CD4-positive, alpha-beta T cell treated with Interleukin-6 for 4 hours (primary cell): ENCODE measurements around the gene RAPH1.
"Not testable (repeated sequence)": the region's sequence is repeated elsewhere in the genome, so short reads cannot be mapped to it uniquely, and the experiment has no call there.

Experiments
- DNase-seq: peaks from one replicate; pipeline ENCODE4 v3.0.0-alpha.2; 2020; ENCODE audit warnings: mixed read lengths

The RAPH1 gene

DNA sequence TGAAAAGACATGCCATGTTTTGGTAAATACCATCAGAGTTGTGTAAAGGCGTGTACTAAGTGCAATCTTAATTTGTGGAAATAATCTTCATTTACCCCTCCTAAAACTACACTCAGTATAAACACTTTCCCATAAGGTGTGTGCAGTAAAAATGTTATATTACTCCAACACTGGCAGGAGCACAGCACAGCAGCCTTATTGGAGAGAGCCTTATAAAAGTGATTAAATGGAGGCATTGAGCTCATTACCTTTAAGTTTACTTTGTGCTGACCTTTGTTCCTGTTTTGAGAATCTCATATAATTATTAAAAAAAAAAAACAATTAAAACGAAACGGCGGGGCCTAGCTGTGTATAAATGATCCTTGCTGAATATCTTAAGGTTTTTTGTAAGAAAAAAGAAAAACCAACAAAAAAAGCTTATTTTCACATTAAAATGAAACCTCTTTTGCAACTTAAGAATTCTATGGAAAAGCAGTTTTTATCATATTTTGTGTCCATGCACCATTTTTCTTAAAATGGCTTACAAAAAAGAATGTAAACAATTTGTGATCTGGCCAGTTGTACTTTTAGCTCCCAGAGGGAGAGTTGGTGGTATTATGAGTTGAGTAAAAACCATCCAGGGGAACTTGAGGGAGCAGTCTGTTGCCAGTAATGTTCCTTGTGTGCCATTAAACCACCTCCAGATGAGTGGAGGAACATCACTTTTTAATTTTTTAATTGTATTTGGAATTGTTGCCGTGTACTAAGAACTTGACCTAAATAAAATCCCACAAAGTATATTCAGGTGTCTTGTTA, 103.5 kb downstream of the RAPH1 start:
- no peak for DNase-seq

DNA sequence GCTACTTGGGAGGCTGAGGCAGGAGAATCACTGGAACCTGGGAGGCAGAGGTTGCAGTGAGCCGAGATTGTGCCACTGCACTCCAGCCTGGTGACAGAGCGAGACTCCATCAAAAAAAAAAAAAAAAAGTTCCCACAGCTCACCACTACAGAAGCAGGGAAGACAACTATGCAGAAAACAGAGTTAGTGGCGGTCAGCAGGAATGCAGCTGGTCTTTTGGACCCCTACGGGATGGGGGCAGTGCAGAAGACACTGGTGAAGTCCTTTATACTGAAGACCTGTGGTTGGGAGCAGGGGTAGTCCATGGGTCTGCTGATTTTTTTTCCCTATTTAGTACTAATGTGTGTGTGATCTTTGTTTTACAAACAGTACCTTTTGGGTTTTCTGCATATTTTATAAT, 105.5 kb downstream of the RAPH1 start:
- not testable (repeated sequence) for DNase-seq

DNA sequence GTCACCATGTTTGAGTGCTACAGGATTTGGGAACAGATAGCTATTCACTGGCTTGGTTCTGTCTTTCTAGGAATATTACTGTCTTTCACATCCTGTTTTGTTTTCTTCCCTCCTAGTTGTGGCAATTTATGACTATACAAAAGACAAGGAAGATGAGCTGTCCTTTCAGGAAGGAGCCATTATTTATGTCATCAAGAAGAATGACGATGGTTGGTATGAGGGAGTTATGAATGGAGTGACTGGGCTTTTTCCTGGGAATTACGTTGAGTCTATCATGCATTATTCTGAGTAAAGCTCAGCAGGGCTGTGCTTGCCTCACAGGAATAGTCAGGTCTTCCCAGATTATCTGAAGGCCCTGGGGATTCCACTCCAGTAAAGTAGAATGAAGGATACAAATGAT, 108.0 kb downstream of the RAPH1 start:
- no peak for DNase-seq

DNA sequence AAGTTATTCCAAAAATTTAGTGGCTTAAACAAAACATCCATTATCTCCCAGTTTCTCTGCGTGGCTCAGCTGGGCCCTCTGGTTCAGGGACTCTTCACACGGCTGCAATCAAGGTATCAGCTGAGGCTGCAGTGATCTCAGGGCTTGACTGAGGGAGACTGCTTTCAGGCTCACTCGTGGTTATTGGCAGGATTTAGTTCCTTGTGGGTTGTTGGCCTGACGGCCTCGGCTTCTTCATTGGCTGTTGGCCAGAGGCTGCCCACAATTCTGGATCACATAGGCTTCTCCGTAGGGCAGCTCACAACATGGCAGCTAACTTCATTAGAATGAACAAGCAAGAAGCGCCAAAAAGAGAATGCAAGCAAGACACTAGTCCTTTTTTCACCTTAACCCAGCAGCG, 116.8 kb downstream of the RAPH1 start:
- no peak for DNase-seq

DNA sequence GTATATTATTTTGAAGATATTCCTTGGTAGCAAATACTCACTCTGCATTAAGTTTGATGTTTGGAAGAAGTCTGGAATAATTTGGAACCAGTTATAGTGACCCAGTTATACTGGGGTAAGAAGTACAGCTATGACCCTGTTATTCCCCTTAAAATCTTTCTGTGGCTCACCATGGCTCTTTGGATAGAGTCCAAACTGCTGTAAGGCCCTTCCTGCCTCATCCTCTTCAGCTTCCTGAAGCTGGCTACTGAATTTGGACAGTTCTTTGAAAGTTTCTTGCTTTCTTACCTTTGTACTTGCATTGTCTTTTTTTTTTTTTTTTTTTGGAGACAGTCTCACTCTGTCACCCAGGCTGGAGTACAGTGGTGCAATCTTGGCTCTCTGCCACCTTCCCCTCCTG, 121.3 kb downstream of the RAPH1 start:
- no peak for DNase-seq

DNA sequence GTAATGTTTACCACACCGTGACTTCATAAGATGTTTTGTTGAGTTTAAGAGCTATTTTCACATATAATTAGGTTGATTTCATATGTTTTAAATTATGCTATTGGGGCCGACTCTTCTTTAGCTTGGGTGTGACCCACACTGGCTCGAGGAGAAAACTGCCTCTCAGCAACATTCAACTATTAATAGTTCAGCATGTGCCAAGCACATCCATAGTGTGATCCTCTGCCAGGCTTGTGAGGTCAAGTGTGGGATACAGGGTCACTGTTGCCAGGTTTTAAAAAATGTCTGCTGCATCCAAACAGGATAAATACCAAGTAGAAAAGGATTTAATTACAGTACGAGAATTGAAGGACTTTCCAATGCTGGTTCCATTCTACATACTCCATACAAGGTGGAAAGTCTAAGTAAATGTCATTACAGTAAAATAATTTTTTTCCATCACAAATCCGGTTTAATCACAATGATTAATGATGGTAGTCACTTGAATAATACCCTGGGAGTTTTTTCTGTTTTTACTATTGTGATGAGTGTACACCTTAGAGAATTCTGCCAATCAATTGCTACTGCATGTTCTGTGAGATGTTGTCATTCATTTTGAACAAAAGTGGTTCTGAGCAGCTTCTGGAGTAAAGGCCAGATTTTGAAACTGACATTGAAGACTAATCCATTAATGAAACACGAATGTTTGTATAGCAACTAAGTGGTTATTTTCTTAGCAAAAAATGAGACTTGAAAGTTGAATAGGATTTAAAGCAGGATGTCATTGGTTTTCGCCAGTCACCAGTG, 122.4 kb downstream of the RAPH1 start:
- no peak for DNase-seq

DNA sequence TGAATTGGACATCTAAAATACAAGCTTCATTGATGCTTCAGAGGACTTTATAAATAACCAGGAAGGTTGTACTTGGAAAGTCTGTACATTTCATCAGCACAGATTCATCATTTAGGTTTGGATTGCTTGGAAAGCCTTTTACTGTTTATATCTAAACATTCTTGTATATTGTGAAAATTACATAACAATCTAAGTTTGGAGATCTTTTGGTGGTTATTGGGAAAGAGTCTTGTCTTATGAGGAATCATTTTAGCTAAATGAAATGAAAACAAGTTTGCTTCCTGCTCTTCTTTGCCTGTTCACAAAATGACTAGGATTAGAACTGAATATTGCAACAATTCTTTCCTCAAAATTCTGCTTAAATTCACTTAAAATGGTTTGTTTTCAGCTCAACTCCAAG, 127.6 kb downstream of the RAPH1 start:
- no peak for DNase-seq

DNA sequence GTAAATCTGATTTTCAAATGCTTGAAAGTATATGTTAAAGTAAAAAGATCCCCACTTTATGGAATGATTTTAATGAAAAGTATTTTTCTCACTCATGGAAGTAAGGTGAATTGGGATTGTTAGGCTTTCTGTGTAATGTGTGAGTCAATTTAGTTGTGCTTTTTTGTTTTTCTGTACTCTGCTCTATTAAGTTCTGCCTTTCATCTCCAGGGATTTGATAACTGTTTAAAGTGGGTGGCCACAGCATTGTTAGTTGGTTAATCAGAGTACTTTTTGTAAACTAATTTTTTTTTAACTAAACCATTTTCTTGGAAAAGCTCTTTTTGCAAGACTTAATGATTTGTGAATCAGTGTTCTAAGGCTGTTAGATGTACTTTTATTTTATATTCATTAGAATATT, 130.1 kb downstream of the RAPH1 start:
- no peak for DNase-seq

DNA sequence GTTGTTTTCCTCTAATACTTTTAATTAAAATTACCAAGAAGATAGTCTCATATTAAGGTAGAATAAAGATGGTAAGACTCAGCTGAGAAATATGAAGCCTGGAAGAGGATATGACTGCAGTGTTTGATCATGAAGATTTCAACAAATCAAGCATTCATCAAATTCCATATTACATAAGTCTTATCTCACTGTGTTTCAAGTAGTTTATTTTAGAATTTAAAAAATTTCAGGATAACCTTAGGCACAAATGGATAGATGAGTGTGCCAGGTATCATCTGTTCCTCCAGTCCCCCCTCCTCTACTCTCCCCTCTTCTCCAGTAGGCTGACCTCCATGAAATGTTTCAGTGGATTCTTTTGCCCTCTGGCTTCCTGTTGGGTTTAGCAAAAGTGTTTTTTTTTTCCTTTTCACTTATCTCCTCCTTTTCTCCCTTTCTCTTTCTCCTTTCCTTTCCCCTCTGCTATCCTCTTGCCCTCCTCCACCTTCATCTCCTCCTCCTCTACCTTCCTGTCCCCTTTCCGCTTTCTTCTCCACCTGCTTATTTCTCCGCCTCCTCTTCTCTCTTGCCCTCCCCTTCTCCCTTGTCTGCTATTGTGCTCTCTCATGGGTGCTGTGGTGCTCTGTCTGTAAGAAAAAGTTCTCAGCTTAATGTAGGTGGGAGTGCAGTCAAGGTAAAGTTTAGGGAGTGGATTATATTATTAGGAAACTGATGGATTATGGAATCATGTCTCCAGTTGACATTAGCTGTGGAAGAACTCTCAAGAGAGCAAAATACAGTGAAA, 134.1 kb downstream of the RAPH1 start:
- no peak for DNase-seq

DNA sequence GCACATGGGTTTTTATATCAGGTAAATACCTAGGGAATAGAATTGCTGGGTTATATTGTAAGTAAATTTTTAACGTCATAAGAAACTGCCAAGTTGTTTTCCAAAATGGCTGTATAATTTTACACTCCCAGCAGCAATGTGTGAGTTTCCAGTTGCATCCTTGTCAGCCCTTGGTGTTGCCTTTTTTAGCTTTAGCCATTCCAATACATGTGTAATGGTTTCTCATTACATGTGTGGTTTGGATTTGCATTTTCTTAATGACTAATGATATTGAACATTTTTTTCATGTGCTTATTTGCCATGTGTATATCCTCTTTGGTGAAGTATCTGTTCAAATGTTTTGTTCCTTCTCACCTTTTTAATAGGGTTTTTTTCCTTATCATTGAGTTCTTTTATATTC, 136.1 kb downstream of the RAPH1 start:
- no peak for DNase-seq

DNA sequence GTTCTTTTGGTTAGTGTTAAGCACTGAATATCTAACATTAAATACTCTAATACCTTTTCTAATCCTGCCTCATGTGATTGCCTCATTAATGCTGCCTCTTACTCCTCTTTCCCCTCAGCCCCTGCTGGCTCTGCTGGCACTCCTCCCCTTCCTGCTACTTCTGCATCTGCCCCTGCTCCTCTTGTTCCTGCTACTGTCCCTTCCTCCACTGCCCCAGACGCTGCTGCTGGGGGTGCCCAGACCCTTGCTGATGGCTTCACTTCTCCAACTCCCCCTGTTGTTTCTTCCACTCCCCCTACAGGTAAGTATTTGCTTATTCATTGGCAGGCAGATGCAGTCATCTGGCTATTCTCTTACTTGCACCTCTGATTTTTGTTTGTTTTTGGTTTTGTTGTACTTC, 138.4 kb downstream of the RAPH1 start:
- DNase-seq = no peak

DNA sequence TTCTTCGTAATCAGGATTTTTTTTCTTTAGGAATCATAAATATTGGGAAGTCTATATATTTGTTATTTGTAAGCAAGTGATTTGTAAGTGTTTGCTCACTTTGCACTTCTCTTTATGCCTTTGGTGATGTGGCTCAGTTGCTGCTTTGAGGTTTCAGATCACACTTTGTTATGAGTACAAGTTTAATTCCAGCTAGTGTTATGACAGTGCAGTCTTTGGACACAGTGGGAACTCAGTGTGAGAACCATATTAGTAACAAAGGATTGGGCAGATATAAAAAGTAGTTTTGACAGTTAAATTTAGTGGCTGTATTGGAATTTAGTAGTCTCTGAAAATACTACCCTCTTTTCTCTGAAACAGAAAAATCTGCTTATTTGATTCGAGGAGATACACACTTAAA, 139.2 kb downstream of the RAPH1 start:
- DNase-seq = no peak

DNA sequence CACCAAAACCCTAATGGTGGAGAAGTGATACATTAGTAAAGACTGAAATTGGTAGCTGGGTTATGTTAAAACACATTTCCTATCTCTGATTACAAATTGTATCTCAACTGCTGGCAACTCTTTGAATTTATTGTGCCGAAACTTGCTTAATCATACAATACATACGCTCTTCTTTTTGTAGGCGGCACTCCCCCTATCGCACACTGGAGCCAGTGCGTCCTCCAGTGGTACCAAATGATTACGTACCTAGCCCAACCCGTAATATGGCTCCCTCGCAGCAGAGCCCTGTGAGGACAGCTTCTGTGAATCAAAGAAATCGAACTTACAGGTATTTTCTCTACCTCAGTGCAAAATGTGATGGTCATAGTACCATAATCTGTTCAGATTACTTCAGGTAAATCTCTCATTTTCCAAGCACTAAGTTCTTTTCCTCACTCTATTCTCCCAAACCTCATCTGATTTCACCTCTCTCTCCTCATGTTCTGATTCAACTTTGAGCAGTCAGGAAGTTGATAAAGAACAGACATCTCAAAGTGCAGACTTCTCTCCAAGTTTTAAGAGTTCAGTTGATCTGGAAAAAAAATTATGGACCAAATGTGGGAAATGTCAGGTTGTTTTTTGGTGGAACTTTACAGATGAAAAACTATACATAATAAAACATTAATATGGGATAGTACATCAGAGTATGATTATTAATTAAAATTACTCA, 140.4 kb downstream of the RAPH1 start:
- DNase-seq = no peak

DNA sequence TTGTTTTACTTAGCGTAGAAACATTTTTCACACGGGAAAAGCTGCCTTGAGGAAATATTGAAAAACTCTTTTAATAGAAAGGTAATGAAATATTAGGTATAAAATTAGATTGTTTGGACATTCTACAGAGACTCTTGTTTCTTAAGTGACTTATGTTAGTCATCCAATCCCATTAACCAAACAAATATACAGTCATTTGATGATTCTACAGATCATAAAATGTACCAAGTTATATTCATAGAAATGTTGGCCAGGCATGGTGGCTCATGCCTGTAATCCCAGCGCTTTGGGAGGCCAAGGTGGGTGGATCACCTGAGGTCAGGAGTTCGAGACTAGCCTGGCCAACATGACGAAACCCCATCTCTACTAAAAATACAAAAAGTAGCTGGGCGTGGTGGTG, 146.9 kb downstream of the RAPH1 start:
- DNase-seq = not testable (repeated sequence)

DNA sequence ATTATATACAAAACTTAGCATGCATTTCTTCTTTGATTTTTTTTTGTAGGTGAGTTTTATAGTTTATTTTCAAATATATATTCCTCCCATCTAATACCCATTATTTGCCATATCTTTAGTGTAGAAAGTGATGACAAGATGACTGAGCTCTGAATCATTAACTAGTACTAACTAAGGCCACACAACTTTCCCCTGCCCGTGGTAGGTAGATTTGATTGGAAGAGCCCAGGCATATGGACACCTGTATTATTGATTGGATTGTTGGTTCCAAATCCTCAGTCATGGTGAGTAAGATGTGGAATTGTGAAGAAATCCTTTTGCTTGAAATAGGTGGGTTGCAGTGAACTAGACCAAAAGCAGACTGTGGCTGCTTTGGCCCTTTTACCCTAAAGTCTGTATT, 152.1 kb downstream of the RAPH1 start:
- no peak for DNase-seq

DNA sequence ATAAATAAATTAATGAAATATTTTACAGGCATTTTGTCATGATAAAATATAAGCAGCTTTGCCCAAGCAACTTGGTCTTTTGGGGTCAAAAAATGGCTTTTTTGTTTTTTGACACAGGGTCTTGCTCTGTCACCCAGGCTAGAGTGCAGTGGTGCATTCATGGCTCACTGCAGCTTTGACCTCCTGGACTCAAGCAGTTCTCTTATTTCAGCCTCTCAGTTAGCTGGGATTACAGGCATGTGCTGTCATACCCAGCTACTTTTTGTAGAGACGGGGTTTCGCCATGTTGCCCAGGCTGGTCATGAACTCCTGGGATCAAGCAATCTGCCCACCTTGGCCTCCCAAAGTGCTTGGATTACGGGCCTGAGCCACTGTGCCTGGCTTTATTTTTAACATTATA, 155.9 kb downstream of the RAPH1 start:
- no peak for DNase-seq

DNA sequence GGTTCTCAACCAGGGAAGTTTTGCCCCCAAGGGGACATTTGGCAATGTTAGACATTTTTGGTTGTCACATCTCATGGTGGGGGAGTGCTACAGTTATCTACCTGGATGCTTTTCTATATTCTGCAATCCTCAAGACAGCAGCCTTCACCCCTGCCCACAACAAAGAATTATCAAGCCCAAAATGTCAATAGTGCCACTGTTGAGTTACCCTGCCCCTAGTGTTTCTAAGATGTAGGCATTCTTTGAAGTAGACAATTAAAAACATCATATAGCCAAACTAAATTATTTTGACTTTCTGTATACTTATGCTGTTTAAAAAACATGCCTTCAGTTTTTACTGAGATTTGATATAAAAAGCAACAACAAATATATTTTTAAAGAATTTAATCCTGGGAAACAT, 158.9 kb downstream of the RAPH1 start:
- no peak for DNase-seq

DNA sequence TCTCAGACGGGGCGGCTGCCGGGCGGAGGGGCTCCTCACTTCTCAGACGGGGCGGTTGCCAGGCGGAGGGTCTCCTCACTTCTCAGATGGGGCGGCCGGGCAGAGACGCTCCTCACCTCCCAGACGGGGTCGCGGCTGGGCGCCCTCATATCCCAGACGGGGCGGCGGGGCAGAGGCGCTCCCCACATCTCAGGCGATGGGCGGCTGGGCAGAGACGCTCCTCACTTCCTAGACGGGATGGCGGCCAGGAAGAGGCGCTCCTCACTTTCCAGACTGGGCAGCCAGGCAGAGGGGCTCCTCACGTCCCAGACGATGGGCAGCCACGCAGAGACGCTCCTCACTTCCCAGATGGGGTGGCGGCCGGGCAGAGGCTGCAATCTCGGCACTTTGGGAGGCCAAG, 162.4 kb downstream of the RAPH1 start:
- DNase-seq = not testable (repeated sequence)

DNA sequence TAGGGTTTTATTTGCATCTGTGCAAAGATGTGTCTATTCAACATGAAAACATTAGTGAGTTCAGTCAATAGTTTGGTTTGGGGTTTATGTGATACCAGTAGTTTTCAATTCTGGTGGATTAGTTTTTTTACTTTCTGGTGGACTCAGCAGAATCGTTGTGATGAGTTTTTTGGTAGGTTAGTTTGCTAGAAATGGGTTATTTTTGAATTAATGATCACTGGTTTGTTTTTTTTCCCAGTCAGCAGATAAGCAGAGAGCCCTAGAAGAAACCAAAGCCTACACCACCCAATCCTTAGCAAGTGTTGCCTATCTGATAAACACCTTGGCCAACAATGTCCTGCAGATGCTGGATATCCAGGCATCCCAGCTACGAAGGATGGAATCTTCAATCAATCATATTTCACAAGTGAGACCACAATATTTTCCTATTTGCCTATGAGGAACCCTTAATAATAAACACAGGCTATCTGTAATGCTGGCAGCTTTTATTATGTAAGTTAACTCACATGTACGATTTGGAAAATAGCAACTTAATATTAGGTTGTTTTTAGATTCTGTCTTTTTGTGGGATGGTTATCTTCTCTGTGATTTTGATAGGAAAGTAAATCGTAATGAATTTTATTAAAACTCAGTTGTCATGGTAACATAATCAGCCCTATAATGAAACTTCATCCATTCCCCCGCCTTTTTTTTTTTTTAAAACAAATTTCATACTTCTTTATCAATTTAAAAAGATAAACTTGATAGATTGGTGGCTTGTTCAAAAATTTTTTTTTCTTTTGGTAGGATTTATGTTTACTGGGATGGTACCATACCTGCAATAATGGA, 168.2 kb downstream of the RAPH1 start:
- DNase-seq = no peak

DNA sequence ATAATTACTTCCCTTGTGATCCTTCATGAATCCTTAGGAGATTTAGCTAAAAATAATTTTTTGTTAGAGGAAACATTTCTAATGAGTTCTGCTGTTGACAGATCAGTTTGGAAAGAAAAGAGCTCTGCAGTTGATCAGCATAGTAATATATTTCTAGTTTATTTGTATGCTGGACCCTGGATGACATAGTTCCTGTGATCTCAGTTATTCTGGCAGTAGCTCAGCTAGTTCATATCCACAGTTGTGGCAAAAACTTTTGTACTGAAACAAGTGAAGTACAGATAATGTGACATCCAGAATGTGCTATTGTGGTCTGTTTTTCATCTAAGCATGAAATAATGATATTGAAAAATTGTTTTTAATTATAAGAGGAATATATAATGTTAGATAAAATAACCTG, 173.2 kb downstream of the RAPH1 start:
- DNase-seq = no peak

DNA sequence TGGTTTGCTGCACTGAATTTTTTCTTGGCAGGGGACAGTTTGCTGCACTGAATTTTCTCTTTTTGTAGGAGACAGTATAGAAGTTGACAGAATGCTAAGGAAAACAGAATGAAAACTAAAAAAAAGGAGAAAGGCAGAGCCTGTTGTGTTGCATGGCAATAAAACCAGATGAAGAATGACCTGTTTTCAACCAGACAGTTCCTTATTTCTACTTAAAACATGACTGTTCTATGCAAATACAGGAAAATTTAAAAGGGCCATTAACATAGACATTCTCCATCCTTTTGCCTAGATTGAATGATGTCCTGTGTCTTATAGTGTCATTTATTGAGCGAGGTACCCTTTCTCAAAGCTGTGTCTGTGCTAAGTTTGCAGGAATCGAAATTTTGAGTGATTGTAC, 173.6 kb downstream of the RAPH1 start:
- no peak for DNase-seq

DNA sequence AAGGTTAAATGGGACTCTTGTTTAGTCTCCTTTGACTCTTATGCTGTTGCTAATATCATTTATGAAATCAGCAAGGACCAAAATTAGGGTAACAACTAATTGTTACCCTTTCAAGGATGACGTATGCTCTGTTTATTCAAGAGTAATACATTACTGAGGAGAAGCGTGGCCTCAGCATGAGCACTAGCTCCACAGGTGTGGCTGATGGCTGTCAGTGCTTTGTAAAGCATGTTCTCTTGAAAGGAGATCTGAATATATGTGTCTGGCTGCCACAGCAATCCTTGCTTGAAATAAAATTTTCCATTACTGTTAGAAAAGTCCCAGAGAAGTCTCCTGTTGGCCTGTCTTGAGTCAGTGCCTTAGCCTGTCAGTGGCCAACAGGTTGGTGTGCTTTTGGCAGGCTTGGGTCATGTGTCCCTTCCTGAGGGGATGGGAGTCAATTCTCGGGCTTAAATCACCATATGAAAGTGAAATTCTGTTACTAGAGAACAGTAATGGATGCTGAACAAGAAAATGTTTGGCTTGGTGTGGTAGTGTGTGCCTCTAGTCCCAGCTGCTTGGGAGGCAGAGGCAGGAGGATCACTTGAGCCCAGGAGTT, 174.2 kb downstream of the RAPH1 start:
- no peak for DNase-seq
